IPS-20b (cell line): Measurements from ENCODE around the gene FEV.
A peak's percentile ranks its signal among the peaks of the same experiment; 100 is the strongest.

Experiments
- H3K27ac ChIP-seq: one replicate; pipeline ENCODE4 v1.5.1; 2013; ENCODE audit warnings: low read length
- H3K27me3 ChIP-seq: 2 replicates; pipeline ENCODE4 v1.6.1; 2013; ENCODE audit warnings: mild to moderate bottlenecking, low read length, inconsistent platforms; ENCODE audit not compliant: insufficient read depth
- H3K36me3 ChIP-seq: 2 replicates; pipeline ENCODE4 v1.6.1; 2013; ENCODE audit warnings: low read depth, mild to moderate bottlenecking, inconsistent platforms, low read length, moderate library complexity; ENCODE audit not compliant: insufficient read depth
- H3K4me1 ChIP-seq: 2 replicates; pipeline ENCODE4 v1.6.1; 2013; ENCODE audit warnings: mild to moderate bottlenecking, control low read depth, inconsistent platforms, low read length, moderate library complexity; ENCODE audit not compliant: insufficient read depth
- H3K4me3 ChIP-seq: 2 replicates; pipeline ENCODE4 v1.5.1; 2013; ENCODE audit warnings: mild to moderate bottlenecking, low read length, inconsistent platforms
- H3K9ac ChIP-seq: 2 replicates; pipeline ENCODE4 v1.6.1; 2013; ENCODE audit warnings: low read depth, mild to moderate bottlenecking, inconsistent platforms, low read length, moderate library complexity
- H3K9me3 ChIP-seq: 2 replicates; pipeline ENCODE4 v1.6.1; 2013; ENCODE audit warnings: mild to moderate bottlenecking, low read depth, low read length, inconsistent platforms; ENCODE audit not compliant: insufficient read depth

FEV gene

GRCh38 chr2:218981390-218981880 is 3.5 kb downstream of the FEV start:
- peaks cover 99% of the 10 kb centered on the region for H3K27me3 ChIP-seq

GRCh38 chr2:218980735-218981389 is 4.1 kb downstream of the FEV start:
- Histone ChIP-seq H3K4me1 (peaks cover 3% of the 10 kb centered on the region; the same call in 1 of the 2 replicates), H3K9ac (no peak overlapping the region), H3K27me3 (peaks cover 99% of the 10 kb centered on the region), H3K27ac (no peak overlapping the region), H3K4me3 (no peak overlapping the region; the same call in 1 of the 2 replicates), H3K9me3 (peaks cover 9% of the 10 kb centered on the region; the same call in 1 of the 2 replicates), H3K36me3 (no peaks in the 10 kb centered on the region)

More at GRCh38 chr2:218981390-218981880, 3.5 kb downstream of the FEV start:
- H3K4me3 ChIP-seq, result no peak overlapping the region
- no peaks in the 10 kb centered on the region for H3K36me3 ChIP-seq
- peaks cover 3% of the 10 kb centered on the region; the same call in 1 of the 2 replicates for H3K4me1 ChIP-seq
- H3K9ac ChIP-seq, result no peak overlapping the region
- peaks cover 9% of the 10 kb centered on the region; the same call in 1 of the 2 replicates for H3K9me3 ChIP-seq
- no peak overlapping the region for H3K27ac ChIP-seq

GRCh38 chr2:218979846-218980734 is 4.9 kb downstream of the FEV start:
- peaks cover 99% of the 10 kb centered on the region for H3K27me3 ChIP-seq
- H3K36me3 ChIP-seq, result no peaks in the 10 kb centered on the region
- no peak overlapping the region for H3K27ac ChIP-seq
- H3K9ac ChIP-seq, result no peak overlapping the region
- H3K9me3 ChIP-seq, result peaks cover 9% of the 10 kb centered on the region; the same call in 1 of the 2 replicates
- H3K4me1 ChIP-seq, result peaks cover 3% of the 10 kb centered on the region; the same call in 1 of the 2 replicates
- peak overlapping the region; percentile 43; the same call in 1 of the 2 replicates for H3K4me3 ChIP-seq

- H3K9me3 ChIP-seq, result no peaks in the 10 kb centered on the region
- H3K4me3 ChIP-seq, result no peak overlapping the region
- H3K27ac ChIP-seq, result no peak overlapping the region
- H3K4me1 ChIP-seq, result peaks cover 3% of the 10 kb centered on the region; the same call in 1 of the 2 replicates
- no peak overlapping the region for H3K9ac ChIP-seq
- H3K27me3 ChIP-seq, result peaks cover 90% of the 10 kb centered on the region
- H3K36me3 ChIP-seq, result no peaks in the 10 kb centered on the region
Observed at GRCh38 chr2:218975060-218975777, 9.8 kb downstream of the FEV start.

- Histone ChIP-seq H3K9ac (no peak overlapping the region), H3K4me3 (no peak overlapping the region), H3K4me1 (no peaks in the 10 kb centered on the region), H3K36me3 (no peaks in the 10 kb centered on the region), H3K27ac (no peak overlapping the region), H3K9me3 (no peaks in the 10 kb centered on the region), H3K27me3 (peaks cover 77% of the 10 kb centered on the region)
Observed at GRCh38 chr2:218970894-218971293, 14.1 kb downstream of the FEV start.

- Histone ChIP-seq H3K9me3 (no peaks in the 10 kb centered on the region), H3K27ac (no peak overlapping the region), H3K36me3 (no peaks in the 10 kb centered on the region), H3K27me3 (peaks cover 66% of the 10 kb centered on the region), H3K4me3 (no peak overlapping the region), H3K9ac (no peak overlapping the region), H3K4me1 (peaks cover 15% of the 10 kb centered on the region)
Observed at GRCh38 chr2:218964041-218964771, 20.8 kb downstream of the FEV start.

GRCh38 chr2:218963601-218964000 is 21.4 kb downstream of the FEV start:
- Histone ChIP-seq H3K4me3 (peak overlapping the region; percentile 34; the same call in 1 of the 2 replicates), H3K27ac (no peak overlapping the region), H3K27me3 (peaks cover 69% of the 10 kb centered on the region), H3K9ac (peak overlapping the region; percentile 21; the same call in 1 of the 2 replicates), H3K36me3 (no peaks in the 10 kb centered on the region), H3K4me1 (peaks cover 15% of the 10 kb centered on the region), H3K9me3 (no peaks in the 10 kb centered on the region)

GRCh38 chr2:218962859-218963492 is 22.0 kb downstream of the FEV start:
- Histone ChIP-seq H3K27me3 (peaks cover 69% of the 10 kb centered on the region), H3K9ac (no peak overlapping the region), H3K9me3 (no peaks in the 10 kb centered on the region), H3K36me3 (no peaks in the 10 kb centered on the region), H3K4me3 (peak overlapping the region; percentile 82), H3K4me1 (peaks cover 15% of the 10 kb centered on the region), H3K27ac (no peak overlapping the region)

GRCh38 chr2:218961651-218962570 is 23.1 kb downstream of the FEV start:
- Histone ChIP-seq H3K4me3 (peak overlapping the region; percentile 26; the same call in 1 of the 2 replicates), H3K9me3 (no peaks in the 10 kb centered on the region), H3K9ac (no peak overlapping the region), H3K27me3 (peaks cover 72% of the 10 kb centered on the region), H3K27ac (no peak overlapping the region), H3K36me3 (no peaks in the 10 kb centered on the region), H3K4me1 (peaks cover 15% of the 10 kb centered on the region)

GRCh38 chr2:218961229-218961628 is 23.8 kb downstream of the FEV start:
- Histone ChIP-seq H3K4me1 (peaks cover 15% of the 10 kb centered on the region), H3K4me3 (peak overlapping the region; percentile 26; the same call in 1 of the 2 replicates), H3K27me3 (peaks cover 75% of the 10 kb centered on the region), H3K36me3 (no peaks in the 10 kb centered on the region), H3K9me3 (no peaks in the 10 kb centered on the region), H3K27ac (no peak overlapping the region), H3K9ac (no peak overlapping the region)
